Measurements from ENCODE around the gene CIPC. TPM values are rescaled to one million over a fixed set of nuclear protein-coding genes. Genes with fewer than 3 reads are reported as not detected.
A peak's percentile ranks its signal among the peaks of the same experiment; 100 is the strongest.

The CIPC gene
- total RNA-seq, 1 experiment from 2014 or later: 26.6 TPM

DNA sequence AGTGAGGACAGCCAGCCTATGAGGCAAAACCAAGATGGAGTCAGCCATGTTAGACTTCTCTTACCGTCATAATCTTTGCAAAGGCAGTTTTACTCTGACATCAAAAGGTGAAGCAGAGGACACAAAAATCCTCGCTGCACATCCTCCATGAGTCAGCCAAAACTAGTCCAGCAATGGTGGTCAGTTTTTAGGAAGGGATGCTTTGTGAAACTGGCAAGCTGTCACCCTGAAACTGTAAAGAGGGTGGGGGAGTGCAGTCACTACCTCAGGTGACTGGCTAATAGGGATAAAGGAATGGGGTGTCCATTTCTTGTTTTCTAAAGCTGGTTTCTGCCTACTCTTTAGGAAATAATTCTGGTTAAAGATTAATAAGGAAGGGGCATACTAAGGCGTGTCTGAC, 5.4 kb upstream of the CIPC start:
- no peak for ATAC-seq

DNA sequence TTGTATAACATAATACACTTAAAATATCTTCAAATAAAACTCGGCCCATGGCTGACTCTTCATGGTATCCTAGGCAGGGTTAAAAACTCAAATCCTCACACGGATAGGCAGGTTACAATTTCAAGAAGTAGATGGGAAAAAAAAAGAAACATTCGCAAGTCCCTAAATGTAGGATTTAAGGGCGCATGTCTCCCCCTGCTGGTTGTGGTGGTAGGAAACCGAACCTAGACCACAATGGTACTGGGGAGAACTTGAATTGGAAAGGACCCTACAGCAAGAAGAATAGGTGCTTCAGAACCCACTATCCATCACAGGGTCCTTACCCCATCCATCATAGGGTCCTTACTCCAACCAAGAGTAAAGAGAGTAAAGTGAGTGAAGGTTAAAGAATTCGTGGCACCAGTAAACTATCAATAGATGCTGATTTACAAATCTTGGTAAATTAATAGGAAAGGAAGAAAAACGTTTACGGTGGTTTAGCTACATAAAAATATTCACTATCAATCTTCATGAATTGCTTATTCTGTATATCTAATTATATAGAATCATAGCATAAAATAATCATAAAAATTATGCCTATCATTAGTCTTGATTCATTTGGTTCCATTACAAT, 3.3 kb upstream of the CIPC start:
- ChIA-PET POLR2A (ENCODE audit: unreplicated experiment) (interaction anchor here (0.7 kb wide), 1 partner anchor 55 kb away, joined by 4 read pairs; no protein-coding TSS in a partner anchor), CTCF (interaction anchor here (0.5 to 1.2 kb wide), 3 partner anchors 24 to 219 kb away, joined by 5 to 6 read pairs (median 6); no protein-coding TSS in a partner anchor)
- TF ChIP-seq, protein P1, sequence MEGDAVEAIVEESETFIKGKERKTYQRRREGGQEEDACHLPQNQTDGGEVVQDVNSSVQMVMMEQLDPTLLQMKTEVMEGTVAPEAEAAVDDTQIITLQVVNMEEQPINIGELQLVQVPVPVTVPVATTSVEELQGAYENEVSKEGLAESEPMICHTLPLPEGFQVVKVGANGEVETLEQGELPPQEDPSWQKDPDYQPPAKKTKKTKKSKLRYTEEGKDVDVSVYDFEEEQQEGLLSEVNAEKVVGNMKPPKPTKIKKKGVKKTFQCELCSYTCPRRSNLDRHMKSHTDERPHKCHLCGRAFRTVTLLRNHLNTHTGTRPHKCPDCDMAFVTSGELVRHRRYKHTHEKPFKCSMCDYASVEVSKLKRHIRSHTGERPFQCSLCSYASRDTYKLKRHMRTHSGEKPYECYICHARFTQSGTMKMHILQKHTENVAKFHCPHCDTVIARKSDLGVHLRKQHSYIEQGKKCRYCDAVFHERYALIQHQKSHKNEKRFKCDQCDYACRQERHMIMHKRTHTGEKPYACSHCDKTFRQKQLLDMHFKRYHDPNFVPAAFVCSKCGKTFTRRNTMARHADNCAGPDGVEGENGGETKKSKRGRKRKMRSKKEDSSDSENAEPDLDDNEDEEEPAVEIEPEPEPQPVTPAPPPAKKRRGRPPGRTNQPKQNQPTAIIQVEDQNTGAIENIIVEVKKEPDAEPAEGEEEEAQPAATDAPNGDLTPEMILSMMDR (conservative IDR thresholded peaks at IDR 0.05; ENCODE audit: low read depth, low read length): peak; percentile 99
- TF ChIP-seq EZH2phosphoT487 (IDR thresholded peaks at IDR 0.05; ENCODE audit: borderline replicate concordance, low read length) (no peak), EZH2 (IDR thresholded peaks at IDR 0.05; ENCODE audit: low read length, unreplicated experiment) (no peak)
- peak; percentile 98 for DNase-seq
- no peak overlapping the region for H2AFZ ChIP-seq (ENCODE audit: low read length)
- ATAC-seq: no peak
- intact Hi-C loops (cut with micrococcal nuclease): loop anchor here (1.0 to 2.0 kb wide), 3 partner anchors 24 to 218 kb away; no protein-coding TSS in a partner anchor
- no peak overlapping the region for H3K4me2 ChIP-seq (ENCODE audit: low read length)
- peaks cover 4% of the 10 kb centered on the region; the same call in 1 of the 2 replicates for H3K36me3 ChIP-seq (ENCODE audit: low read depth, low read length)
- H3K9ac ChIP-seq (ENCODE audit: low read length): no peak overlapping the region
- H3K4me1 ChIP-seq (ENCODE audit: insufficient read depth, low read length): peaks cover 26% of the 10 kb centered on the region
- H4K20me1 ChIP-seq (ENCODE audit: low read length): no peaks in the 10 kb centered on the region
- no peaks in the 10 kb centered on the region for H3K27me3 ChIP-seq (ENCODE audit: low read length)
- BruUV-seq (replicated peaks): no TSS peak
- H3K27ac ChIP-seq (ENCODE audit: low read length): no peak overlapping the region
- no peaks in the 10 kb centered on the region for H3F3A ChIP-seq (ENCODE audit: low read length, unreplicated experiment)
- H3K9me3 ChIP-seq (ENCODE audit: low read length): peaks cover 14% of the 10 kb centered on the region
- H3K9me2 ChIP-seq (replicated peaks; ENCODE audit: low read length): no peaks in the 10 kb centered on the region
- H3K79me2 ChIP-seq (ENCODE audit: low read length): peaks cover 32% of the 10 kb centered on the region
- H3K4me3 ChIP-seq (ENCODE audit: low read length): no peak overlapping the region

More for the DNA sequence above, 5.4 kb upstream of the CIPC start:
- ChIA-PET CTCF (no interaction called here), POLR2A (ENCODE audit: unreplicated experiment) (no interaction called here)
- Histone ChIP-seq H3K27me3 (ENCODE audit: low read length) (no peaks in the 10 kb centered on the region), H3K9me3 (ENCODE audit: low read length) (peaks cover 14% of the 10 kb centered on the region), H3K79me2 (ENCODE audit: low read length) (peaks cover 15% of the 10 kb centered on the region), H3K9ac (ENCODE audit: low read length) (no peak overlapping the region), H3K27ac (ENCODE audit: low read length) (no peak overlapping the region), H2AFZ (ENCODE audit: low read length) (no peak overlapping the region), H3K4me2 (ENCODE audit: low read length) (no peak overlapping the region), H4K20me1 (ENCODE audit: low read length) (no peaks in the 10 kb centered on the region), H3K4me1 (ENCODE audit: insufficient read depth, low read length) (peaks cover 33% of the 10 kb centered on the region), H3F3A (ENCODE audit: low read length, unreplicated experiment) (peaks cover 3% of the 10 kb centered on the region), H3K36me3 (ENCODE audit: low read depth, low read length) (peaks cover 4% of the 10 kb centered on the region; the same call in 1 of the 2 replicates), H3K4me3 (ENCODE audit: low read length) (no peak overlapping the region), H3K9me2 (replicated peaks; ENCODE audit: low read length) (no peaks in the 10 kb centered on the region)
- DNase-seq: no peak
- no TSS peak for BruUV-seq (replicated peaks)
- intact Hi-C loops (cut with micrococcal nuclease): no loop called here
- TF ChIP-seq EZH2 (IDR thresholded peaks at IDR 0.05; ENCODE audit: low read length, unreplicated experiment) (no peak), EZH2phosphoT487 (IDR thresholded peaks at IDR 0.05; ENCODE audit: borderline replicate concordance, low read length) (no peak)
- TF ChIP-seq, protein P1 (conservative IDR thresholded peaks at IDR 0.05; ENCODE audit: low read depth, low read length): no peak
